Endothelial cell of umbilical vein (primary cell): ENCODE results near the gene DAPK2. TPM values are rescaled to one million over a fixed set of nuclear protein-coding genes. Genes with fewer than 3 reads are reported as not detected.

ENCODE experiments used
- BruUV-seq: library from RNA; stranded (reverse); fragments of 400-500 nt; replicated peaks from 2 replicates; lab custom pipeline; 2021; lab: Mats Ljungman, UMichigan
- CTCF ChIA-PET: fragments of 300-600, 350-600 bp; sonication (Branson Sonifier 250); formaldehyde crosslinking; loops from one replicate; lab custom pipeline; 2021; ENCODE audit warnings: antibody characterized with exemption, inconsistent platforms; lab: Charles Lee
- POLR2A ChIA-PET: fragments of 300-600, 350-600 bp; sonication (Branson Sonifier 250); formaldehyde crosslinking; loops from one replicate; lab custom pipeline; 2021; ENCODE audit warnings: antibody characterized with exemption, inconsistent platforms; lab: Charles Lee
- DNase-seq: peaks from one replicate; pipeline ENCODE4 v3.0.0-alpha.2; 2011; ENCODE audit warnings: low read depth, low spot score
- FAIRE-seq: peaks from 2 replicates; lab custom pipeline; 2011; peaks lifted over from hg19 to GRCh38; lab: Jason Lieb, UNC
- H2AFZ ChIP-seq: 2 replicates; pipeline ENCODE4 v1.6.0; 2012; ENCODE audit warnings: low read depth, low read length, control low read depth, inconsistent platforms
- H3K27ac ChIP-seq: 2 replicates; pipeline ENCODE4 v1.5.1; 2011; ENCODE audit warnings: low read depth, mild to moderate bottlenecking, control low read depth, low read length, moderate library complexity; ENCODE audit not compliant: insufficient read depth
- H3K27me3 ChIP-seq, 2 experiments: 2 replicates each; pipeline versions ENCODE4 v1.6.0 to v1.6.1; 2011; ENCODE audit warnings: low read length in 2 of 2, mixed read lengths in 1 of 2; ENCODE audit not compliant: control insufficient read depth in 2 of 2, insufficient read depth in 2 of 2
- H3K36me3 ChIP-seq, 2 experiments: 2 replicates in 1 of 2; 3 replicates in 1 of 2; pipeline ENCODE4 v1.5.1; 2011; ENCODE audit warnings: low read length in 2 of 2, mild to moderate bottlenecking in 1 of 2, moderate library complexity in 1 of 2; ENCODE audit not compliant: control insufficient read depth in 2 of 2, insufficient read depth in 2 of 2; ENCODE audit errors: extremely low read depth in 1 of 2
- H3K4me1 ChIP-seq: 3 replicates; pipeline ENCODE4 v1.5.1; 2011; ENCODE audit warnings: mild to moderate bottlenecking, low read length; ENCODE audit not compliant: control insufficient read depth, insufficient read depth; ENCODE audit errors: extremely low read depth
- H3K4me2 ChIP-seq: 2 replicates; pipeline ENCODE4 v1.6.1; 2011; ENCODE audit warnings: low read length, control low read depth, mixed read lengths; ENCODE audit not compliant: insufficient read depth
- H3K4me3 ChIP-seq, 3 experiments: fragments of 200-600 bp in 1 of 3; sonication (generic), shearing (Covaris generic) in 1 of 3; replicated peaks in 1 of 3; 2 replicates each; pipeline ENCODE4 v1.5.1; 2011 to 2016; ENCODE audit warnings: control low read depth in 3 of 3, low read length in 3 of 3, mild to moderate bottlenecking in 2 of 3, inconsistent platforms in 1 of 3, low read depth in 1 of 3, moderate library complexity in 1 of 3; ENCODE audit not compliant: insufficient read depth in 1 of 3
- H3K79me2 ChIP-seq: 2 replicates; pipeline ENCODE4 v1.6.0; 2012; ENCODE audit warnings: low read length, inconsistent platforms; ENCODE audit not compliant: control insufficient read depth, insufficient read depth
- H3K9ac ChIP-seq: replicated peaks from 2 replicates; pipeline ENCODE3; 2011; ENCODE audit warnings: low read length, control low read depth; ENCODE audit not compliant: insufficient read depth; ENCODE audit errors: extremely low read depth
- H3K9me1 ChIP-seq: replicated peaks from 3 replicates; pipeline ENCODE4 v1.6.0; 2011; ENCODE audit warnings: mild to moderate bottlenecking, low read length; ENCODE audit not compliant: control insufficient read depth, insufficient read depth; ENCODE audit errors: extremely low read depth
- H3K9me3 ChIP-seq: replicated peaks from 2 replicates; pipeline ENCODE4 v1.5.1; 2012; ENCODE audit warnings: low read length, inconsistent platforms; ENCODE audit not compliant: control insufficient read depth, insufficient read depth
- H4K20me1 ChIP-seq: replicated peaks from 2 replicates; pipeline ENCODE3; 2011; ENCODE audit warnings: mild to moderate bottlenecking, low read length; ENCODE audit not compliant: control insufficient read depth, insufficient read depth; ENCODE audit errors: extremely low read depth
- FOS ChIP-seq: IDR thresholded peaks from 2 replicates; pipeline ENCODE4 v1.6.1; 2011; ENCODE audit warnings: mild to moderate bottlenecking, low read length, moderate library complexity, borderline replicate concordance; ENCODE audit not compliant: insufficient read depth
- GATA2 ChIP-seq: IDR thresholded peaks from 2 replicates; pipeline ENCODE4 v1.7.0; 2011; ENCODE audit warnings: low read depth, mild to moderate bottlenecking, moderate library complexity, mixed read lengths, low read length; ENCODE audit not compliant: insufficient read length, insufficient read depth
- JUN ChIP-seq: IDR thresholded peaks from 2 replicates; pipeline ENCODE4 v1.6.1; 2011; ENCODE audit warnings: borderline replicate concordance, low read depth; ENCODE audit not compliant: insufficient read length, insufficient read depth
- MYC ChIP-seq: IDR thresholded peaks from one replicate; pipeline ENCODE4 v1.6.1; 2011; ENCODE audit warnings: mild to moderate bottlenecking, low read depth, low read length
- POLR2A ChIP-seq: IDR thresholded peaks from 2 replicates; pipeline ENCODE4 v1.6.1; 2012; ENCODE audit warnings: low read depth, mild to moderate bottlenecking, control low read depth, low read length
- POLR2AphosphoS5 ChIP-seq: IDR thresholded peaks from 2 replicates; pipeline ENCODE4 v1.6.1; 2012; ENCODE audit warnings: low read depth, mild to moderate bottlenecking, control low read depth, low read length, moderate library complexity; ENCODE audit not compliant: insufficient read depth
- dilution Hi-C: fragments of 300-500 bp; cut with MboI; formaldehyde crosslinking; loops from one replicate; pipeline ENCODE4 v1.15.0; 2019; ENCODE audit warnings: low sequenced_read_pairs; ENCODE audit not compliant: extremely low pct_ligation_motif_present
- intact Hi-C: fragments of 100-400 bp; cut with micrococcal nuclease; formaldehyde crosslinking; loops from one replicate; pipeline ENCODE4 v1.10.0; 2022
- polyA plus RNA-seq, 4 experiments: library from polyadenylated mRNA; depleted of rRNA in 3 of 4; stranded (reverse) in 3 of 4; unstranded in 1 of 4; fragments of >200 nt; gene quantifications; 2 replicates each; pipeline versions ENCODE4 v1.2.1 to v1.2.3, GENCODE V29; 2011 to 2012; ENCODE audit warnings: missing spikeins in 1 of 4
- total RNA-seq: library from RNA; stranded (reverse); gene quantifications from 2 replicates; pipeline ENCODE4 v1.2.3, GENCODE V29; 2021

Gene DAPK2
- total and polyA plus RNA-seq, 2 donors (not counting 3 experiments of a cell fraction or from before 2014, with no cell fraction given): 2.8 to 6.7 TPM

- H3K79me2 ChIP-seq: no peaks in the 10 kb centered on the region
- FAIRE-seq: peak; percentile 43
- dilution Hi-C loops: no loop called here
Measured at GRCh38 chr15:64004587-64004986, 41.7 kb downstream of the DAPK2 start.

GRCh38 chr15:64004056-64004455 lies 42.2 kb downstream of the DAPK2 start:
- no TSS peak for BruUV-seq
- intact Hi-C loops (no loop called here), dilution Hi-C loops (no loop called here)
- Histone ChIP-seq H4K20me1 (no peaks in the 10 kb centered on the region), H3K4me1 (peaks cover 10% of the 10 kb centered on the region), H3K9me1 (no peaks in the 10 kb centered on the region), H2AFZ (no peak overlapping the region), H3K4me3 (no peak overlapping the region), H3K36me3 (no peaks in the 10 kb centered on the region), H3K27ac (no peak overlapping the region), H3K27me3 (peaks cover 7 to 12% of the 10 kb centered on the region in 2 experiments), H3K79me2 (no peaks in the 10 kb centered on the region), H3K9ac (no peak overlapping the region), H3K9me3 (no peaks in the 10 kb centered on the region), H3K4me2 (no peak overlapping the region)
- CTCF ChIA-PET: no interaction called here
- TF ChIP-seq JUN (no peak), POLR2AphosphoS5 (no peak), FOS (no peak), POLR2A (no peak), MYC (no peak), GATA2 (no peak)
- peak; percentile 8 for FAIRE-seq
- POLR2A ChIA-PET: no interaction called here
- DNase-seq: no peak

More at GRCh38 chr15:64004587-64004986, 41.7 kb downstream of the DAPK2 start:
- H3K4me1 ChIP-seq: peaks cover 10% of the 10 kb centered on the region
- no peaks in the 10 kb centered on the region for H3K36me3 ChIP-seq
- H3K4me3 ChIP-seq: no peak overlapping the region
- no peaks in the 10 kb centered on the region for H3K9me3 ChIP-seq
- H3K4me2 ChIP-seq: no peak overlapping the region
- BruUV-seq: no TSS peak
- H3K9ac ChIP-seq: no peak overlapping the region
- CTCF ChIA-PET: no interaction called here
- no peak overlapping the region for H2AFZ ChIP-seq
- no peaks in the 10 kb centered on the region for H3K9me1 ChIP-seq
- intact Hi-C loops: no loop called here
- no peak for DNase-seq
- TF ChIP-seq FOS (no peak), POLR2AphosphoS5 (no peak)
- H3K27ac ChIP-seq: no peak overlapping the region
- POLR2A ChIA-PET: no interaction called here
- H3K27me3 ChIP-seq: peaks cover 7 to 11% of the 10 kb centered on the region in 2 experiments
- no peaks in the 10 kb centered on the region for H4K20me1 ChIP-seq
